Neuron (in vitro differentiated cells): ENCODE measurements around the gene MPP1.
A peak's percentile ranks its signal among the peaks of the same experiment; 100 is the strongest.

Experiments
- H2AFZ ChIP-seq: one replicate; pipeline ENCODE4 v1.6.1; 2013; ENCODE audit warnings: low read depth, mild to moderate bottlenecking, inconsistent platforms, low read length, moderate library complexity
- H3K27me3 ChIP-seq: one replicate; pipeline ENCODE4 v1.6.1; 2013; ENCODE audit warnings: low read length; ENCODE audit not compliant: insufficient read depth
- H3K36me3 ChIP-seq: one replicate; pipeline ENCODE4 v1.6.1; 2013; ENCODE audit warnings: low read length; ENCODE audit not compliant: insufficient read depth
- H3K4me1 ChIP-seq: one replicate; pipeline ENCODE4 v1.6.1; 2013; ENCODE audit warnings: low read length; ENCODE audit not compliant: insufficient read depth
- H3K4me3 ChIP-seq: 2 replicates; pipeline ENCODE4 v1.5.1; 2013; ENCODE audit warnings: mild to moderate bottlenecking, low read length, moderate library complexity
- H3K9me3 ChIP-seq: one replicate; pipeline ENCODE4 v1.6.1; 2013; ENCODE audit warnings: low read length

Gene MPP1

DNA sequence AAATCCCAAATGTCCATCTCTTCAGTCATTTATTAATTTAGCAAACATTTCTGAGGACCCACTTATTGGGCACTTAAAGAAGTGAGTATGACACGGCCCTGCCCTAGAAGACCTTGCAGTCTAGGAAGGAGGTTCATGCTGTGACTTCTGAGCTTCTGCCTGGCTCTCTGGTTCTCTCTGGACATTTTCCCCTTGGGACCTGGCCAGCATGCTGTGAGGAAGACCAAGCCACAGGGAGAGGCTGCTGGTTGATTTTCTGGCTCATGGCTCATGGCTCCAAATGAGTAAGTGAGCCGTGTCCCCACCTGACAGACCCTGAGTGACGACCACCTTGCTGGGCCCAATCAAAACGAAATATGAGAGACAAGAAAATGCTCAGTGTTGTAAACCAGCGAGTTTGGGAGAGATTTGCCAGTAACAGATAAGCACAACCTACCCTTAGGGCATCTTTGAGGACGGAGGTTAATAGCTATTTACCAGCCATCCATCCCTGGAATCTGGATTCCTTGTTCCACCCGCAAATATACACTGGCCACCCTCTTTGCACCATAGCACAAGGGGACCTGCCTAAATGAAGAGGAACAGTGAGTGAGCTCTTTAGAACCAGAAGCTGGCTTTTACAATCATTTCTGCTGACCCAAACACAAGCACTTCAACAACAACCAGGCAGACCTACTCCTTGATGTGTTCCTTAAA lies 876 bp downstream of the MPP1 start:
- Histone ChIP-seq H3K36me3 (no peaks in the 10 kb centered on the region), H3K4me3 (peak overlapping the region; percentile 45), H3K9me3 (peaks cover 3% of the 10 kb centered on the region), H2AFZ (no peak overlapping the region), H3K27me3 (peaks cover 34% of the 10 kb centered on the region), H3K4me1 (peaks cover 9% of the 10 kb centered on the region)

DNA sequence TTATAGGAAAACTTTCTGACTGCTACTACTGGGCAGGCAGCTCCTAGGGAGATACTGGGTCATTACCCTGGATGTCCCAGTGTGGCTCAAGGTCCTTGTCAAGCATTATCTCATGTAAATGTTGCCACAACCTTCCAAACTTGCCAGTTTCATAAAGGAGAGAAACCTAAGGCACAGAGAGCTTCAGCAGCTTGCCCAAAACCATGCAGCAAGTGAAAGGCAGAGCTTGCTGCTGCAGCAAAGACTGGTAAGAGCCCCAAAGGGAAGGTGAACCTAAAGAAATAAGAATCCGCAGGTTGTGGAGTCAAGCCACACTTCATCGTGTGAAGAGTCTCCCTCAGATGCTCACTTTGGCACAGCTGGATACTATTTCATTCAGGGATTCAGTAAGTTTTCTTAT lies 2.3 kb downstream of the MPP1 start:
- Histone ChIP-seq H3K4me1 (peaks cover 14% of the 10 kb centered on the region), H2AFZ (no peak overlapping the region), H3K27me3 (peaks cover 34% of the 10 kb centered on the region), H3K4me3 (no peak overlapping the region), H3K36me3 (no peaks in the 10 kb centered on the region), H3K9me3 (peaks cover 3% of the 10 kb centered on the region)

DNA sequence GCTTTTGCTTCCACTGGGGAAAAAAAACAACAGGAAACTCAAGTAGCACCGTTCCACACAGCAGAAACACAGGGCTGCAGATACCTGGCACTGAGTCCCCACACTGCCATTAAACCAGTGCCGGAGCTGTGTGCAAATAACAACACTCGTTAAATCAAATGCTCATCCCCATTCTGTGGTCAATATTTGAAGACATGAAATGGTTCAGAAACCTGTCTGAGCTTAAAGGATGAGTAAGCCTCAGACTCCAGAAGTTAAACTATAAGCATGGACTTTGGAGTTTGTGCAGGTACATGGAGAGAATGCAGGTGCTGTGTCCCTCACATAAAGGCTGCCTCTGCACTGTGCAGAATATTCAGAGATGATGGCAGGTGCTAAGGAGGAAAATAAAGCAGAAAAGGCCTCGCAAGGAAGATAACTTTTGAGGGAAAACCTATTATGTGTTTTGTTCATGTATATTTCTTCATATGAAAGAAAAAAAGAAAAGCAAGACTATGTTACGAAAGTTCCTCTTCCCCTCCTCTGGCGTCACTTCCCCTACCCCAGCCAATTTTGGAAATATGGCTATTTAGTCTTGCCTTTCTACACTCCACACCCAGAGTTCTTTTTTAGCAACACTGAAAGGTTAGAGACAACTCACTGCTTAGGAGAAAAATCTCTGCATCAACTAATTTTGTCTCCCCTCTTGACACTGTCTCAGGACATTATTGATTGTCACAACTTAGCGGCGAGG lies 4.6 kb downstream of the MPP1 start:
- H3K4me3 ChIP-seq, result no peak overlapping the region
- H3K9me3 ChIP-seq, result no peaks in the 10 kb centered on the region
- H3K36me3 ChIP-seq, result no peaks in the 10 kb centered on the region
- peaks cover 11% of the 10 kb centered on the region for H3K4me1 ChIP-seq
- peaks cover 29% of the 10 kb centered on the region for H3K27me3 ChIP-seq
- H2AFZ ChIP-seq, result no peak overlapping the region

DNA sequence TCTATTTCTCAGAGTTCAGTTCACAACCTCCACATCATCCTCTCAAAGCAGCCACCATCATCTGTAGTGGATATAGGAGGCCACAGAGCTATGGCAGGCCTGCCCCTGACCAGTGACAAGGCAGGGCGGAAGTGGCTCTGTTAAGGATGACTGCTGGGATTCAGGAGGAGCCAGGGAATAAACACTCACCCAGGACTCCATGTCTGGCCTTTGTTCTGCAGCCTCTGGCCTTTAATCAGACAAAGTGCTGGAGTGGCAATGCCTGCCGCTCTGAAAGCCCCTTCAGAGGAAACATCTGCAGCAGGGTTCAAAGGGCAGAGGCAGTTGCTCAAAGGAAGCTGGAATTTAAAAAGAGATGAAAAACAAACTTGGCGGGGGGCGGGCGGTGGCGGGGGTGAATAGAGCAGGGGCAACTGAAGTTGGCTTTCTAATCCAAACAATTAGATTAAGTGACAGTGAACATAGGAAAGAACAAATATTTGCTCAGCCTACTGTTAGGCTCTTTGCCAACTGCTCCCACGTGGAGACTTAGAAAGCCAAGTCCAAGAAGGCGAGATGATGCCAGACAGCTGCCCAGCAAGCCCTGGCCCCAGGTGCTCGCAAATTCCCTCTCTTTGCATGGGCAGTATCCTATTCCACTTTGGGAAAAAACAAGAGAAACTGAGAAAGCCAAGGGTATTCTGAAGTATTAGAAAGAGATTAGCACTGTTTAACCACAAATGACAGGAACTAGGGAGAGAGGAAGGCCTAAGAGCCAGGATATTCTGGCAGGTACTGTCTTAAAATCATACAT lies 5.5 kb downstream of the MPP1 start:
- no peak overlapping the region for H3K4me3 ChIP-seq
- H3K27me3 ChIP-seq, result peaks cover 27% of the 10 kb centered on the region
- H3K36me3 ChIP-seq, result no peaks in the 10 kb centered on the region
- H3K9me3 ChIP-seq, result no peaks in the 10 kb centered on the region
- H3K4me1 ChIP-seq, result peaks cover 11% of the 10 kb centered on the region
- H2AFZ ChIP-seq, result no peak overlapping the region

DNA sequence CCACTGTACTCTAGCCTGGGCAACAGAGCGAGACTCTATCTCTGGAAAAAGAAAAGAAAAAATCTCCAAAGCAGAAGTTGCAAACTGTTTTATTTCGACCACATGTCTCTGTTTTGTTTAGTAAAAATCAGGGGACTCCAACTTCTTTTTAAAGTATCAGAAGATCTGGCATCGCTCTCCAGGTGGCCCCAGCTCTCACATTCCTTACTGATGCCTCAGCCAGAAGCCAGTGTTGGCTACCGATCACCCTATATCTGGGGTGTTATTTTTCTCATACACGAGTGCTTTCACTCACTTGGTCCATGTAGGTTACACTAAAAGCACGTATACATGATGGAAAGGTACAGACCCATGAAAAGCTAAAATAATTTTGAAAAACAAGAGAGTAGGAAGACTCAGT lies 8.3 kb downstream of the MPP1 start:
- Histone ChIP-seq H3K27me3 (peaks cover 9% of the 10 kb centered on the region), H3K36me3 (no peaks in the 10 kb centered on the region), H3K4me1 (peaks cover 11% of the 10 kb centered on the region), H3K4me3 (no peak overlapping the region), H2AFZ (no peak overlapping the region), H3K9me3 (no peaks in the 10 kb centered on the region)

DNA sequence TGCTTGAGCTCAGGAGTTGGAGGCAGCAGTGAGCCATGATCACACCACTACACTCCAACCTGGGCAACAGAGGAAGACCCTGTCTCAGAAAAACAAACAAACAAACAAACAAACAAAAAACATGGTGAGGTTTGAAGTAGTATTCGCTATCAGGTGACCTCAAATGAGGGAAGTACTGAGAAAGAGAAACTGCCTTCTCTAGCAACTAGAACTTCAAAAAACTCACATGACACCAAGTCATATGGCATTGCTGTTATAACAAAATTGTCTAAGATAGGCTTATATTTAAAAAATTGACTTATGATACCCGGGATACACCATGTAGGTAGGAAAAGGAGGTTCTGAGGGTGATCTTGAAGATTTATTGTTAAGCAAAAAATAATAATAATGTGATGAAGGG lies 10.3 kb downstream of the MPP1 start:
- Histone ChIP-seq H3K27me3 (peaks cover 7% of the 10 kb centered on the region), H3K4me1 (peaks cover 7% of the 10 kb centered on the region)

DNA sequence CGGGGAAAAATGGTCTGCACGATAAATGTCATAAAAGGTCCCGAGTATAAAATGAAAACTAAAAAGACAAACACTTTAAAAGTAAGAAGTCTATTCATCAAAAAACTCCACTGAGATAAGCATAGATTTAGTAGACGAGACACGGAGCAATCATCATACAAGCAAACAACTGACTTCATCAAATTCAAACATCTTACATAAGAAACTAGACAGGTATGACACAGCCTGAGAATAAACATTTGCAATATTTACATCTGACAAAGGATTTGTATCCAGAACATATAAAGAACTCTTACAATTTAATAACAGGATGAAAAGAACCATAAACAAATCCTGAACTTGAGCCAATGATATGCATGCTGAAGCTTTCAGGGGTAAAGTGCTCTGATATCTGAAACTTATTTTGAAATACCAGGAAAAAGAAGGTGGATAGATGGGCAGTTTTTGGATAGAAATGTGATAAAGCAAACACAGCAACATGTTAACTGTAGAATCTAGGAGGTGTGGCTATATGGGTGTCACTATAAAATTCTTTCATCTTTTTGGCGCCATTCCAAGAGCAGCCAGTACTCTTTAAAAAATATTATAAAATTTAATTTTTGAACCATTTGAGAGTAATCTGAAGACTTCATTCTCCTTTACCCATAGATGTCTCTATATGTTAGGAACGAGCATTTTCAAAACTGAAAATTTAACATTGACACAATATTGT lies 12.0 kb downstream of the MPP1 start:
- Histone ChIP-seq H3K27me3 (peaks cover 7% of the 10 kb centered on the region), H3K36me3 (no peaks in the 10 kb centered on the region), H3K9me3 (no peaks in the 10 kb centered on the region), H3K4me3 (no peak overlapping the region), H3K4me1 (no peaks in the 10 kb centered on the region), H2AFZ (no peak overlapping the region)

More for the DNA sequence above, 10.3 kb downstream of the MPP1 start:
- H3K36me3 ChIP-seq, result no peaks in the 10 kb centered on the region
- H2AFZ ChIP-seq, result no peak overlapping the region
- H3K4me3 ChIP-seq, result no peak overlapping the region
- H3K9me3 ChIP-seq, result no peaks in the 10 kb centered on the region

DNA sequence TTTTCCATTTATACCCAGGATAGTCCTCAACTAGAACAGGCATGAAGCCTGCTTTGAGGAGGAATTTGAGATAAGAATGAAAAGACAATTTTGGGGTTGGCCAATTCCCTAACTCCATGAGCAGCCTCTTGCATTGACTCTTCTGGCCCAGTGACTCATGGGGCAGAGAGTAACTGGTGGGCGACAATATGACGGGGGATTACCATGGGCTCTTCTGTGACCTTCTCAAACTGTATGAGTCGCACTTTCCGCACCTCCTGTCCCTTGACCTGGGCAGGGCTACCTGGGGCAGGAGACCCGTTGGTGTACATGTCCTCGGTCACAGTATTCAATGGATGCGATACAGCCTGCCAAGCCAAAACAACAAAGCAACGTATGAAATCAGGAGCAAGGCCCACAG lies 13.3 kb downstream of the MPP1 start:
- H3K4me1 ChIP-seq, result no peaks in the 10 kb centered on the region
- peaks cover 7% of the 10 kb centered on the region for H3K27me3 ChIP-seq
- no peak overlapping the region for H3K4me3 ChIP-seq
- H2AFZ ChIP-seq, result no peak overlapping the region
- H3K36me3 ChIP-seq, result no peaks in the 10 kb centered on the region
- H3K9me3 ChIP-seq, result no peaks in the 10 kb centered on the region

DNA sequence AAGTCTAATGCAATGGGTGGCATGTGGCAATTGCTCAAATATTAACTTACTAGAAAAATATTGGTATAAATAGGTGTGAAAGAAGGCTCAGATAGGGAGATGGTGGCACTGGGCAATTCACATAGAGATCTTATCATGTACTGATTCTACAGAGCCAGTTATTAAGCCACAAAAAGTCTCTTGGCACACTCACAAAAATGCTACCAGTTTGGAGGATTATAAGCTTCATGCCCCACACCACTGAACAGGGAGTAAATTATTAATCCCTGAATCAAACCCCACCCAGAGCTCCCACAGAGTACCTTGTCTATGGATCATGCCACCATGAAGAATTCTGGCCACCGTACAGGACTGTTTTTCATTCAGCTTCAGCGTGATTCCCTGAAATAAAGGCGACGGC lies 13.8 kb downstream of the MPP1 start:
- peaks cover 7% of the 10 kb centered on the region for H3K27me3 ChIP-seq
- H2AFZ ChIP-seq, result no peak overlapping the region
- H3K4me1 ChIP-seq, result no peaks in the 10 kb centered on the region
- H3K36me3 ChIP-seq, result no peaks in the 10 kb centered on the region
- no peaks in the 10 kb centered on the region for H3K9me3 ChIP-seq
- H3K4me3 ChIP-seq, result no peak overlapping the region

DNA sequence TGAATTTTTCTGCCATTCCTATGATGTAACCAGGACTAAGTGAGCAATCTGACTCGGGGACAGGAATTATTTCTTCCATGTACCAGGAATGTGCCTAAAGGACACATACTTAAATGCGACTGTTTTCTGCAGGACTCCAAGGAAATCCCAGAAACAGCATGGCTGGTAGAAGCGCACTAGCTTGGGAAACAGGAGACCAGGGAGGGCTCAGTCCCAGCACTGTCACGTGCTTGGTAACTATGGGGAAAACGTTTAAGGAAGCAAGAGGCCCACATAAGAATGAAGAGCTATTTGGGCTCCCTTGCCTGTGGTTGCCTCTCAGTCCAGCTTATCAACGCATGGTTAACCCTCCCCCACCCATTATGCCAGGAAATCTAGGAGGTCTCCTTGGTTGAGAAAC lies 19.6 kb downstream of the MPP1 start:
- H3K9me3 ChIP-seq, result no peaks in the 10 kb centered on the region
- H3K36me3 ChIP-seq, result no peaks in the 10 kb centered on the region
- peaks cover 9% of the 10 kb centered on the region for H3K27me3 ChIP-seq

DNA sequence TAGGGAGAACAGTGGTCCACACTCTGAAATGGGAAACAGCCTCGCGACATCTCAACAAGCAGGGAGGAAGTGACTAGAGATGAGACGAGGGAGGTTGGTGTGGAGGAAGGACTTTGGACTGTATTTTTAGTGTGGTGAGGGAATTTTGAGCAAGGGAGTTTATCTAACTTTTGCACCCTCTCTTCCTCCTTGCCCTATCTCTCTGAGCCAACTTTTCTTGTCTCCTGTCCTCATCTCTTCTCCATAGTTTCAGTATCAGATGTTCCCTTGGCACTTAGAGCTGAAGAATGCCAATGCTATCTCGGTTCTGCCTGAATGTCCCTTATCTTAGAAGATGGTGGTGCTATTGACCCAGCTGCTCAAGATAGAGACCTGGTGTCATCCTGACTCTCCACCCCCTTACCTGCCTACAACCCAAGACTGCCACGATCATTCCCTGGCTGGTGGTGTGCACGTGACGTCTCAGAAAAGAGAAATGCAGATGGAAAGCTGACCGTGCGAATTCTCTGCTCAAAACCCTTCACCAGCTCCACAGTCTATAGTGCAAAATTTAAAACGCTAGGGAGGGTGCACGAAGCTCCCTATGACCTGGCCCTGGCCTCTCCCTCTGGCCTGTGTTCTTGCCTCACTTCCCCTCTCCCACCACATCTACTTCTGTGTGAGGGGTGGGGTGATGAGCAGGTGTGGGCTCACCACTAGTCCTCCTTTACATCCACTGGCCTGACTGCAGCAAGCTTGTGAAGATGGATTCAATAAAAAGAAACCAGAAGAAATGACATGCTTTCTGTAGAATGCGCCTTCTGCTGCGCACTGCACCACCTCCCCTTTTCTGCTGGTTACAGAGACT lies 20.9 kb downstream of the MPP1 start:
- peaks cover 9% of the 10 kb centered on the region for H3K27me3 ChIP-seq
- H3K4me1 ChIP-seq, result no peaks in the 10 kb centered on the region
- H3K4me3 ChIP-seq, result no peak overlapping the region
- no peak overlapping the region for H2AFZ ChIP-seq
- H3K9me3 ChIP-seq, result no peaks in the 10 kb centered on the region
- no peaks in the 10 kb centered on the region for H3K36me3 ChIP-seq

More for the DNA sequence above, 19.6 kb downstream of the MPP1 start:
- Histone ChIP-seq H3K4me1 (no peaks in the 10 kb centered on the region), H2AFZ (no peak overlapping the region), H3K4me3 (no peak overlapping the region)

DNA sequence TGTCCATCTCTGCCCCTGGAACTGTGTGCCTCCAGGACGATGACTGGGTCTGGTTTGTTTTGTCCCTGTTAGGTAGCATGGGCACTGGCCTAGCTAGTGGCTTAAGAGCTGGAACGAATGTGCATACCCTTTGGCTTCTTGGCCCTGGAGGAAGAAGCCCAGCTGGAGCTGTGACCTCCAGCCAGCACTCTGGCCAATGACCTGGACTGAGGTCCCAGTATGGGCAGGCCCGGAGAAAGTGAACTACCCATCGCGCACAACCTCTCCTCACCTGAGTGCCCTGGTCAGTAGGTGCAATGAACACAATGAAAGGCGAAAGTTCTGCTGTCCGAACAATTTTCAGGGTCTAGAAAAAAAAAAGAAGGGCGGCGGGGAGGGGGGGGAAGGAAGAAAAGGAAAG lies 24.3 kb downstream of the MPP1 start:
- H3K36me3 ChIP-seq, result peaks cover 6% of the 10 kb centered on the region
- no peaks in the 10 kb centered on the region for H3K9me3 ChIP-seq
- no peak overlapping the region for H2AFZ ChIP-seq
- H3K4me1 ChIP-seq, result no peaks in the 10 kb centered on the region
- H3K4me3 ChIP-seq, result no peak overlapping the region
- peaks cover 9% of the 10 kb centered on the region for H3K27me3 ChIP-seq
